GM19455 (cell line): ENCODE results near the gene PLEKHM2.

Source experiments
- ATAC-seq: cut with Tn5 transposase; IDR thresholded peaks from one replicate; pipeline ENCODE4 v1.9.1; 2021; ENCODE audit not compliant: unreplicated experiment

The PLEKHM2 gene

DNA sequence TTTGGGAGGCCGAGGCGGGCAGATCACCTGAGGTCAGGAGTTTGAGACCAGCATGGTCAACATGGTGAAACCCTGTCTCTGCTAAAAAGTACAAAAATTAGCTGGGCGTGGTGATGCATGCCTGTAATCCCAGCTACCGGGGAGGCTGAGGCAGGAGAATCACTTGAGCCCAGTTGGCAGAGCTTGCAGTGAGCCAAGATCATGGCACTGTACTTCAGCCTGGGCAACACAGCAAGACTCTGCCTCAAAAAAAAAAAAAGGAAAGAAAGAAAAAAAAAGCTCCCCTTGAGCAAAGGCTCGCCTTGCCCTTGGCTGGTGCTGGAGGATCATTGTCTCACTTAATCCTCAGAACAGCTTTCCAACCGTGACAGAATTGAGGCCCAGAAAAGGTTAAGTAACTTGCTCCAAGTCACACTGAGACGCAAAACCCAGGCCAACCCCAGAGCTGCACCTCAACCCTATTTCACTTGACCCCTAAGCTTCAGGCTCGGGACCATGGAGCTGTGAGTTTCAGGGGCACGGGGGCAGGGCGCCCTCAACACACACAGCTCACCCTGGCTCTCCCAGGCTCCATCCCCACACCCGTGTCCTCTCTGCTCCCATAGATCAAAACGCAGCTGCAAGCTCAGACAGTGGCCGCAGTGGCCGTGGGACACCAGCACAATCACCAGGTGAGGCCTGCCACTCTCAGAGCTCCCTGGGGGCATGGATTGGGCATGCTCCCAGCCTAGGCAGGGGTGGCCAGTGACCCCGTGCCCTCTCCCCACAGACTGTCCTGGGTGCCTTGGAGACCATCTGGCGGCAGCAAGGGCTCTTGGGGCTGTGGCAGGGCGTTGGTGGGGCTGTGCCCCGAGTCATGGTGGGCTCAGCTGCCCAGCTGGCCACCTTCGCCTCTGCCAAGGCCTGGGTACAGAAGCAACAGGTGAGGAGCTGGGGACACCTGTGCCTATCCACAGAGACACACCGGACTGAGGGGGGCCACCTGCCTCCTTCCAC is 53.5 kb downstream of the PLEKHM2 start:
- no peak for ATAC-seq

- no peak for ATAC-seq
These were observed 54.4 kb downstream of the PLEKHM2 start for GRCh38 chr1:15738416-15739113.

DNA sequence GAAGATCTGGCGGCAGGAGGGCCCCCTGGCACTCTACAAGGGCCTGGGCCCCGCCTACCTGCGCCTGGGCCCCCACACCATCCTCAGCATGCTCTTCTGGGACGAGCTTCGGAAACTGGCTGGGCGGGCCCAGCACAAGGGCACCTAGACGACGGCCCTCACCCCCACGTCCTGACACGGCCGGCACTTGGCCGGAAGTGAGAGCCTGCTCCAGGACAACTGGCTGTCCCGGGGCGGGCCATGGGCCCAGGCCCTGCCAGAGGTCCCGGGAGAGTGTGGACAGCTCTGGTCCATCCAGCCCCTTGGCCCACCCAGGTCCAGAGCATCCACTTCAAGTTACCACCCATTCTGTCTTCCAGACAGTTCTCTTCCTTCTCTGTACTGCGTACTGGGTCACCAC is 55.1 kb downstream of the PLEKHM2 start:
- no peak for ATAC-seq

GRCh38 chr1:15739745-15740144 is 55.6 kb downstream of the PLEKHM2 start:
- no peak for ATAC-seq

DNA sequence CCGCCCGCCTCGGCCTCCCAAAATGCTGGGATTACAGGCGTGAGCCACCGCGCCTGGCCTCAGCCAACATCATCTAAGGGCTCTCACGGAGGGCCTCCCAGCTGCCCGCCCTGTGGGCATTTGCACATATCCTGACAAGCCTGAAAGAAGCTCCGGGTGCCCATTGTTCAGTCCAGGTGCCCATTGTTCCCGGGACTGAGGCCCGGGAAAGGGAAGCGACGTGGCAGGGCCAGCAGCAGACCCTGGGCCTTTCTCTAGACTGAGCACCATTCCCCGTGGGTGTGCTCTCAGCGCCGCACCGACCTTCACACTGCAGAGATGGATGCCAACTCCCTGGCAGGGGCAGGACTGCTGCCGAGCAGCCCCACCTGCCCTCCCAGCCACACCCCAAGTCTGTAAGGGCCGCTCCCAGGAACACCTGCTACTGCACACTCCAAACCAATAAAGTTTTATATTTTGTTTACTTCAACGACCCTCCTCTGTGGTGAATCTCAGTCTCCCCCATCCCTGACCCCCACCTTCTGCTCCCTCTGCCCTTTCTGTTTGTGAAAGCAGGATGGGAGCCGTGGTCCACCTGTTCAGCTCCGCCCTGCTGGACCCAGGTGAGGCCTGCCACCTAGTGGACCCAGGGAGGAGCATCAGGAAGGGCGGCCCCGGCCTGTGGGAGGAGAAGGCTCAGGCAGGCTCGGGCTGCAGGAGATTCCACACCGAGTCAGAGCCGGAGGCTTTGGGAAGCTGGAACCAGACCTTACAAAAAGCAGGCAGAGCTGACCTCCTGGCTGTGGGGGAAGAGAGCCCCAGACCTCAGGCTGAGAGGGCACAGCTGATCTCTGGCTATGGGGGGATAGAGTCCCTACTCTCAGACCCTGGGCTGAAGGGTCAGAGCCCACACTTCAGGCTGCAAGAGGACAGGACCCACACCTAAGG is 57.1 kb downstream of the PLEKHM2 start:
- ATAC-seq = no peak

- no peak for ATAC-seq
These were observed 58.2 kb downstream of the PLEKHM2 start, which contains the start of gene TMEM82 for GRCh38 chr1:15742339-15742801. TSS of gene TMEM82 (plus strand) at chr1:15742499. CDS start at chr1:15742560, 61 bp downstream.

GRCh38 chr1:15744122-15744679 is 60.1 kb downstream of the PLEKHM2 start:
- no peak for ATAC-seq

DNA sequence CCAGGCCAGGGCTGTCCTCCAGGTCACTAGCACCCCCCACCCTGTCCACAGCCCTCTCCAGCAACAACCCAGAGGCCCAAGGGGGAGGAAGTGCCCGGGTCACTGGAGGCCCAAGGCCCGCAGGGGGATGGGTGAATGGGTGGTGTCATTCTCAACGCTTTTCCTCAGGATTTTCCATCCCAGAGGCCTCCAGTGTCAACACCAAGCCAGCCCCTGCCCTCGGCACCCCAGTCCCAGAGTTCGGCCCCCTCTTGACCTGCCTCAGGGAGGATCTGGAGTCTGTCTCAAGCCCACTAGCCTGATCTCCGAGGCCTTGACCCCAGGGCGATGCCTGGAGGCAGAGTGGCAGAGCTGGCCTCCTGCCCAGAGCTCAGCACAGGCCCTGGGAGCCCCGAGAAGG is 63.3 kb downstream of the PLEKHM2 start:
- no peak for ATAC-seq

- no peak for ATAC-seq
These were observed 64.1 kb downstream of the PLEKHM2 start for GRCh38 chr1:15748264-15748663.

DNA sequence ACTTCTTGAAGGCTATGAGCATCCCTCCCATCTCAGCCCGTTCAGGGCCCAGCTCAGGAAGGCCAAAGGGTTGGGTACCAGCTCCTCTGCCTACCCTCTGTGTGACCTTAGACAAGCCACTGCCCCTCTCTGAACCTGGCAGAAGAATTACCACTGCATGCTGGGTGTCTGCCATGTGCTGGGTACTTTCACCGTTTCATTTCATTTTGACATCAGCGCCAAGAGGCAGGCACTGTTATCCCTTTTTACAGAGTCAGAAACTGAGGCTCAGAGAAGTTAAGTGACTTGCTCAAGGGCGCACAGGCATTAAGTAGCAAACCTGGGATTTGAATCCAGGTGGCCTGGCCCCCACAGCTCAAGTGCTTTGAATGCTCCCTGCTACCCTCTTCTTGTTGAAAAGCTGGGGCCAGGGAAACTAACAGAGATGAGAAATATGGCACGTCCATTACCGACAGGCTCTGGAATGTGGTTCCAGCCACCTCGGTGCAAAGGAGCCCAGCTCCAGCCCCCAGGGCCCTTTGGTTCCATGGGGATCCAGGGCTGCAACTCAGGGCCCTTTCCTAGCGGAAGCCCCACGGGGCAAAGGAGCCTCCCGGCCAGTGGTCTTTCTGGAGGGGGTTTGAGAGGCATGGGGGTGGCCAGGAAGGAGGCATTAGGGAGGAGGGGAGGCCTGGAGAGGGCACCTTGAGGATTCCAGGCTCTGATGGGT is 64.7 kb downstream of the PLEKHM2 start:
- no peak for ATAC-seq

GRCh38 chr1:15749399-15750291 is 65.5 kb downstream of the PLEKHM2 start:
- no peak for ATAC-seq

DNA sequence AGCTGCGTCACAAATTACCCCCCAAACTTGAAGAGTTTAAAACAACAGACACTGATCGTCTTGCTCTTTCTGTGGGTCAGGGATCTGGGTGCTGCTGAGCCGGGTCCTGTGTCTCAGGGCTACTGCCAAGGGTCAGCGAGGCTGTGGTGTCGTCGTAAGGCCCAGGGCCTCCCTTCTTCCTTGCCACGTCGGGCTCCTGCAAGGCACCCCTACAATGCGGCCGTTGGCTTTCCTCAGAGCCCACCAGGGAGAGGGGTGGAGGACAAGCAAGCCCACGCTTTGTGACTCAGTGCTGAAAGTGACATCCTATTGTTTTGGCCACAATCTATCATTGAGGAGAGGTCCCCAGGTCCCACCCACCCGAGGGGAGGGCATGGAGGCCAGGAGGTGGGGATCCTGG is 66.8 kb downstream of the PLEKHM2 start:
- no peak for ATAC-seq

DNA sequence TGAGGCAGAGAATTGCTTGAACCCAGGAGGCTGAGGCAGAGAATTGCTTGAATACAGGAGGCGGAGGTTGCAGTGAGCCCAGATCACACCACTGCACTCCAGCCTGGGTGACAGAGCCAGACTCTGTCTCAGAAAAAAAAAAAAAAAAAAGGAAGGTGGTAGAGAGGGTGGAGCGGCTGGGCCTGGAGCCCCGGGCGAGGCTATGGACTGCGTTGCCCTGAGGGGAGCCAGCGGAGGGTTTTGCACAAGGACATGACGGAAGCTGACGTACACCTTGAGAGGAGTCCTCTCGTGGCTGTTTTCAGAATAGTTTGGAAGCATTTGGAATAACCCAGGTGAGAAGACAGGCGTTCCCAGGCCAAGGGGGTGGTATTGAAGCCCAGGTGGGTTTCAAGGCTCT is 67.6 kb downstream of the PLEKHM2 start:
- no peak for ATAC-seq

DNA sequence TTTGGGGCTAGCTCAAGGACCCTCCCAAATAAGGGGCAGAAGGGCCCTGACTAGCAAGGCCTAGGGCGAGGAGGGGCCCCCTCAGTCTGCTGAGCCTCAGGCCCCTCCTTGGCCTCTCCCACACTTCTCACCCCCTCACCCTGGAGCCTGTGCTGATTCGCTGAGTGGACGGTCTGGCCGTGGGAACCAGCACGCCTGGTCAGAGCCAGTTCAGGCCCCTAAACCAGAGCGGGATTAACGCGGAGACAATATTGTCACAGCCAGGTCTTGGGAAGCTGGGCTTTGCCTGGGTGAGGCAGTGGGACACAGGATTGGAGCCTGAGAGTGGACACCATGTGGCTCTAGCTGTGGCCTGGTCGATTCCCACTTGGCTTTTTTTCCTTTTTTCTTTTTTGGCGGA is 69.7 kb downstream of the PLEKHM2 start:
- ATAC-seq = no peak

DNA sequence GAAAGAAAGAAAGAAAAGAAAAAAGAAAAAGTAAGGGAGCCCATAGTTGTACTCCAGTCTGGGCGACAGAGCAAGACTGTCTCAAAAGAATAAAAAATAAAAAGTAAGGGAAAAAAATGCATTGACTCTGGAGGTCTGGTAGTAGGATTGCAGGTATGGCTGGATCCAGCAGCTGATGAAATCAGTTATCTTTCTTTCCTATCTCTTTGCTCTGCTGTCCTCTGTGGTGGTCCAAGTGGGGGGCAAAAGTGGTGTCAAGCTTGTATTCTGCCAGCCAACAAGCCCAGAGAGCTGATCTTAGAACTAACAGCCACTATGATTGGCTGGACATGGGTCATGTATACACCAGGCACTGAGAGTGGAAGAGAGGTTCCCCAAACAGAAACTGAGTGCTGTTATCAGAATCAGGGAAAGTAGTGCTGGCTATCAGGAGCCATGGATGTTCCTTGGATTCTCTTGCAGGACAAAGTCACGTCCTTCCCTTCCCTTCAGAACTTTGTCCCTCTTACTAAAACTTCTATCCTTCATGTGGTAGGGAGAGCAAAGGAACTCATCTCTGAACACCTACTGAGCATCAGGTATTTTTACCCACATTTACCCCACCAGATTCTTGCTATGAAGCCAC is 71.0 kb downstream of the PLEKHM2 start:
- no peak for ATAC-seq

DNA sequence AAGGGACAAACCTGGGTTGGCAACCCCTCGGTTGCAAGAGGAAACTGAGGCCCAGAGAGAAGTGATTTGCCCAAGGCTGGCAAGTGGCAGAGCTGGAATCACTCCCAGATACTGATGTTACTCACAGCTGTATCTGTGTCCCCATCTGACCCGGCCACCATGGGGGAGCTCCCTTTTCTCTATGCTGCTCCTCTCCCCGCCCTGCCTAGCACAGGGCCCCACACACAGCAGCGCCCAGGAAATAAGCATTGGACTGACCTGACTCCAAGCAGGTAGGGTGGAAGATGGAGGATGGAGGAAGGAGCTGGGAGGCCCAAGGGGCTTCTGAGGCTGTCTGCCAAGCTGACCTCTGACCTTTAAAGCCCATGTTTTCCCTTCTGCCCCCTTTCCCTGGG is 71.5 kb downstream of the PLEKHM2 start:
- no peak for ATAC-seq

DNA sequence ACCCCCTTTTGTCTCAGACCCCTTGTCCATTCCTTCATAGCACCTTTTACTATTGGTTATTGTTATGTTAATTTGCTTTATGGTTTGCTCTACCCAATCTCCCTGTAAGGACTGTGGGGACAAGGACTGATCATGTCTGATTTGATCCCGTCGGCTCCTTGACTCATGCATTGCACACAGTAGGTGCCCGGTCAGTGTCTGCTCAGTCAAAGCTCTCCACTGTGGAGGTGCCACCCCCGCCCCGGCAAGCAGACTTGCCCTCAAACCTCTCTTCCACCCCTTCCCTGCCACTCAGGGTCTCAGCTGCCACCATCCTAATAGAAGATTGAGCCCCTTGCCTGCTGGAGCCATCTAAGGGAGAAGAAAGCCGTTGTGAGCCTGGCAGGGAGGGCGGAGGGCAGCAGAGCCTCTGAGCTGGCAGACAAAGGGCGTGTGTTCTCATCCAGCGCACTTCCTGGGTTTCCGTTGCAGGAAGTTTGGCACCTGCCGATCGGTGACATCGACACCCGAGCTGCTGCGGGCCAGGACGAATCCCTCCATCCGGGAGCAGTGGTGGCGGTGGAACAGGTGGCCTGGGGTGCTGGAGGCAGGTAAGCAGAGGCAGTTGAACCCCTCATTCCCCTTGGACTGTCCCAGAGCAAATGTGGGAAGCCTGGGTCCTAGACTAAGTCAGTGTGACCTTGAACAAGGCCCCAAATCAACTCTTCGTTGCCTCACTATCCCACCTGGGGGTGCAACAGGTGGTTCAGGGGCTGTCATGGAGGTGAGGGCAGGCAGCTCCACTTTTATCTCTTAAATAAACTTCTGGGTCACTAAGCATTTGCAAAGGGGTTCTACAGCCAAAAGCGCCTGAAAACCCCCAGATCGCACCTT is 72.3 kb downstream of the PLEKHM2 start:
- no peak for ATAC-seq
